Activated CD8-positive, alpha-beta T cell treated with anti-CD3 and anti-CD28 coated beads, Interleukin-2, amount 10 ng/mL, durations not matched to agents 7 days and 5 days (primary cell): Measurements from ENCODE around the gene FRYL. TPM values are rescaled to one million over a fixed set of nuclear protein-coding genes. Genes with fewer than 3 reads are reported as not detected.
"Not testable (repeated sequence)": the region's sequence is repeated elsewhere in the genome, so short reads cannot be mapped to it uniquely, and the experiment has no call there.

Experiments used
- ATAC-seq: fragments of 150-1000 bp; cut with Tn5 transposase; one replicate; pipeline ENCODE4 v1.10.0; 2021; ENCODE audit warnings: moderate library complexity
- CTCF ChIA-PET: fragments of 350-600 bp; sonication (Branson Sonifier 250); formaldehyde crosslinking; loops from one replicate; lab custom pipeline; 2021; ENCODE audit warnings: antibody characterized with exemption; lab: Charles Lee
- POLR2A ChIA-PET: fragments of 350-600 bp; sonication (Branson Sonifier 250); formaldehyde crosslinking; loops from one replicate; lab custom pipeline; 2021; ENCODE audit warnings: antibody characterized with exemption; lab: Charles Lee
- DNase-seq: peaks from one replicate; pipeline ENCODE4 v3.0.0-alpha.2; 2020
- H3K27ac Mint-ChIP-seq: one replicate; pipeline ENCODE4 v1.8.0; 2021; ENCODE audit warnings: mild to moderate bottlenecking, mixed read lengths
- H3K27me3 Mint-ChIP-seq: one replicate; pipeline ENCODE4 v1.8.0; 2021; ENCODE audit warnings: low read depth, mixed read lengths
- H3K36me3 Mint-ChIP-seq: one replicate; pipeline ENCODE4 v1.8.0; 2021; ENCODE audit warnings: low read depth, mixed read lengths
- H3K4me1 Mint-ChIP-seq: one replicate; pipeline ENCODE4 v1.8.0; 2021; ENCODE audit warnings: low read depth, mixed read lengths
- H3K4me3 Mint-ChIP-seq: one replicate; pipeline ENCODE4 v1.8.0; 2021; ENCODE audit warnings: mild to moderate bottlenecking, mixed read lengths
- H3K9me3 Mint-ChIP-seq: one replicate; pipeline ENCODE4 v1.8.0; 2022; ENCODE audit warnings: mixed read lengths; ENCODE audit not compliant: insufficient read depth
- total RNA-seq, 2 experiments: library from RNA; stranded (reverse); gene quantifications; one replicate each; pipeline ENCODE4 v1.2.3, GENCODE V29; 2021

The FRYL gene
- total RNA-seq, 2 experiments from 2014 or later, result 98.5 to 107 TPM

DNA sequence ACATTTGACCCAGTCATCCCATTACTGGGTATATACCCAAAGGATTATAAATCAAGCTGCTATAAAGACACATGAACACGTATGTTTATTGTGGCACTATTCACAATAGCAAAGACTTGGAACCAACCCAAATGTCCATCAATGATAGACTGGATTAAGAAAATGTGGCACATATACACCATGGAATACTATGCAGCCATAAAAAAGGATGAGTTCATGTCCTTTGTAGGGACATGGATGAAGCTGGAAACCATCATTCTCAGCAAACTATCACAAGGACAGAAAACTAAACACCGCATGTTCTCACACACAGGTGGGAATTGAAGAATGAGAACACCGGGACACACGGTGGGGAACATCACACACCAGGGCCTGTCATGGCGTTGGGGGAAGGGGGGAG is 21.4 kb downstream of the FRYL start:
- DNase-seq, H3K27ac Mint-ChIP-seq, ATAC-seq, CTCF ChIA-PET, POLR2A ChIA-PET, H3K27me3 Mint-ChIP-seq, H3K4me3 Mint-ChIP-seq: not testable (repeated sequence)
- Mint-ChIP-seq H3K4me1 (peaks cover 10% of the 10 kb centered on the region), H3K36me3 (peaks cover 40% of the 10 kb centered on the region), H3K9me3 (peaks cover 15% of the 10 kb centered on the region)

GRCh38 chr4:48756689-48757220 is 23.3 kb downstream of the FRYL start:
- Mint-ChIP-seq H3K27me3 (no peaks in the 10 kb centered on the region), H3K4me1 (peaks cover 15% of the 10 kb centered on the region), H3K4me3 (no peak overlapping the region), H3K36me3 (peaks cover 36% of the 10 kb centered on the region), H3K27ac (no peak overlapping the region), H3K9me3 (peaks cover 15% of the 10 kb centered on the region)
- ChIA-PET CTCF (no interaction called here), POLR2A (no interaction called here)
- DNase-seq (no peak), ATAC-seq (no peak)

DNA sequence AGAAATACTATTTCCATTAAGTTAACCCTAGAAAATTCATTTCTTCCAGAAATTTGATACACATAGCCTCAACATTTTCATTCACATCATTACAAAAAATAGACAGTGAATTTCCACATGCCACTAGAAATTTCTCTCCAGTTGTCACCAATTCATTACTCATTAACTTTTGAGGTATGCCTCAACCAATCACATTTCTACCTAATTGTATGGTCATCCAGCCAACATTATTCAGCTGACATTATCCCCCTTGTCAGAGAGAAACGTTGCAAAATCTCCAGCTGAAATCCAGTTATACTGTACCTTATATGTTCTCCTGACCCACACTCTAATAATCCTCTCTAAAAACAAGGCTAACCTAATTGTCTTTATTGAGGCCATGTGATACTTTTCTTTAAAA is 24.8 kb downstream of the FRYL start:
- ChIA-PET POLR2A (no interaction called here), CTCF (no interaction called here)
- Mint-ChIP-seq H3K36me3 (peaks cover 32% of the 10 kb centered on the region), H3K4me3 (no peak overlapping the region), H3K9me3 (peaks cover 15% of the 10 kb centered on the region), H3K27me3 (no peaks in the 10 kb centered on the region), H3K4me1 (peaks cover 24% of the 10 kb centered on the region), H3K27ac (no peak overlapping the region)
- DNase-seq (no peak), ATAC-seq (no peak)

DNA sequence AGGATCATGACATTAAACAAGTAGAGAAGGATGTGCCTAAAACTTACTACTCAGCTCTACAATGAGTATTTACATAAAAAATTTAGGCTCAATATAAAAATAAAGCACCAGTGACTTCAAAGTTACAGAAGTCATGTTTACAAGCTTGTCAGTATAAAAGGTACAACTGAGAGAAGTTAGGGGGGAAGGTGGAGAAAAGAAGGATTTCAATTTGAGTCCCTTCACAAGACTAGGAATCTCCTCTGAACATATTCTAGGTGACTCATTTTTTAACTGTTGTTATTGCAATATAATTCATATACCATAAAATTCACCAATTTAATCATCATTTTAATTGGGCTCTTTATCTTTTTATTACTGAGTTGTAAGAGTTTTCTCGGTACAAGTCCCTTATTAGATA is 26.9 kb downstream of the FRYL start:
- POLR2A ChIA-PET, result no interaction called here
- Mint-ChIP-seq H3K4me3 (no peak overlapping the region), H3K27me3 (no peaks in the 10 kb centered on the region), H3K27ac (no peak overlapping the region), H3K9me3 (peaks cover 15% of the 10 kb centered on the region), H3K36me3 (peaks cover 27% of the 10 kb centered on the region), H3K4me1 (peaks cover 29% of the 10 kb centered on the region)
- no peak for DNase-seq
- CTCF ChIA-PET, result no interaction called here
- ATAC-seq, result no peak

DNA sequence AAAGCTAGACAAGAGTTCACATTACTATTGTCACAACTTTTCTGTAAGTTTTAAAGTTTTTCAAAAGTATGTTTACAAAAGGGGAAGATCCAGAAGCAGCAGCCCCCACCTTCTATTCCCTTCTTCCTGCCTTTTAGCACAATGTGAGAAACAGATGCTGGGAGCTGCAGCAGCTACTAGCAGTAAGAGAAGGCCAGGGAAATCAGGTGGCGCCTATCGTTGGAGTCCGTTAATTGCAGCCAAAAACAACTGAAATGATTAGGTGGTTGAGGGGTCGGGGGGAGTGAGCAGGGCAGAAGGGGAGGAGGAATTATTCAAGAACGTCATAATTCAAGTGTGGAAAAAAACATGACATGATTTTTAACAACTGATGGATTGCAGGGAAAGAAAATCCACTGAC is 27.4 kb downstream of the FRYL start:
- no peak overlapping the region for H3K4me3 Mint-ChIP-seq
- peaks cover 30% of the 10 kb centered on the region for H3K4me1 Mint-ChIP-seq
- ChIA-PET CTCF (no interaction called here), POLR2A (no interaction called here)
- H3K27ac Mint-ChIP-seq, result no peak overlapping the region
- H3K27me3 Mint-ChIP-seq, result no peaks in the 10 kb centered on the region
- H3K9me3 Mint-ChIP-seq, result peaks cover 15% of the 10 kb centered on the region
- DNase-seq, result no peak
- H3K36me3 Mint-ChIP-seq, result peaks cover 24% of the 10 kb centered on the region
- no peak for ATAC-seq

- ChIA-PET POLR2A (no interaction called here), CTCF (no interaction called here)
- H3K36me3 Mint-ChIP-seq, result peaks cover 20% of the 10 kb centered on the region
- ATAC-seq (no peak), DNase-seq (no peak)
- peaks cover 15% of the 10 kb centered on the region for H3K9me3 Mint-ChIP-seq
- H3K27me3 Mint-ChIP-seq, result no peaks in the 10 kb centered on the region
- peaks cover 33% of the 10 kb centered on the region for H3K4me1 Mint-ChIP-seq
- H3K4me3 Mint-ChIP-seq, result no peak overlapping the region
- H3K27ac Mint-ChIP-seq, result no peak overlapping the region
Measured at GRCh38 chr4:48752246-48752645, 27.8 kb downstream of the FRYL start.

- no peak for ATAC-seq
- Mint-ChIP-seq H3K4me3 (no peak overlapping the region), H3K27ac (no peak overlapping the region), H3K9me3 (no peaks in the 10 kb centered on the region), H3K27me3 (no peaks in the 10 kb centered on the region), H3K4me1 (peaks cover 49% of the 10 kb centered on the region), H3K36me3 (peaks cover 18% of the 10 kb centered on the region)
- ChIA-PET CTCF (no interaction called here), POLR2A (no interaction called here)
- DNase-seq, result no peak
Measured at GRCh38 chr4:48748949-48749596, 31.0 kb downstream of the FRYL start.

GRCh38 chr4:48746608-48747362 is 33.3 kb downstream of the FRYL start:
- H3K27ac Mint-ChIP-seq, result peak overlapping the region; percentile 51
- DNase-seq (no peak), ATAC-seq (peak; percentile 70)
- peaks cover 58% of the 10 kb centered on the region for H3K4me1 Mint-ChIP-seq
- POLR2A ChIA-PET, result interaction anchor here (0.6 kb wide), 1 partner anchor 629 kb away, joined by 3 read pairs; no protein-coding TSS in a partner anchor
- CTCF ChIA-PET, result no interaction called here
- H3K36me3 Mint-ChIP-seq, result peaks cover 33% of the 10 kb centered on the region
- no peaks in the 10 kb centered on the region for H3K27me3 Mint-ChIP-seq
- peaks cover 6% of the 10 kb centered on the region for H3K9me3 Mint-ChIP-seq
- no peak overlapping the region for H3K4me3 Mint-ChIP-seq

DNA sequence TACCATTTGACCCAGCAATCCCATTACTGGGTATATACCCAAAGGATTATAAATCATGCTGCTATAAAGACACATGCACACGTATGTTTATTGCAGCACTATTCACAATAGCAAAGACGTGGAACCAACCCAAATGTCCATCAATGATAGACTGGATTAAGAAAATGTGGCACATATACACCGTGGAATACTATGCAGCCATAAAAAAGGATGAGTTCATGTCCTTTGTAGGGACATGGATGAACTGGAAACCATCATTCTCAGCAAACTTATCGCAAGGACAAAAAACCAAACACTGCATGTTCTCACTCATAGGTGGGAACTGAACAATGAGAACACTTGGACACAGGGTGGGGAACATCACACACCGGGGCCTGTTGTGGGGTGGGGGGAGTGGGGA is 34.9 kb downstream of the FRYL start:
- H3K4me1 Mint-ChIP-seq, result peaks cover 58% of the 10 kb centered on the region
- CTCF ChIA-PET, H3K27ac Mint-ChIP-seq, H3K4me3 Mint-ChIP-seq, DNase-seq, H3K27me3 Mint-ChIP-seq, ATAC-seq, H3K9me3 Mint-ChIP-seq, POLR2A ChIA-PET: not testable (repeated sequence)
- H3K36me3 Mint-ChIP-seq, result peaks cover 32% of the 10 kb centered on the region

GRCh38 chr4:48742412-48742811 is 37.7 kb downstream of the FRYL start:
- H3K27ac Mint-ChIP-seq, result no peak overlapping the region
- H3K4me3 Mint-ChIP-seq, result no peak overlapping the region
- no peaks in the 10 kb centered on the region for H3K27me3 Mint-ChIP-seq
- peaks cover 6% of the 10 kb centered on the region for H3K9me3 Mint-ChIP-seq
- ChIA-PET CTCF (no interaction called here), POLR2A (no interaction called here)
- peaks cover 37% of the 10 kb centered on the region for H3K36me3 Mint-ChIP-seq
- DNase-seq, result no peak
- no peak for ATAC-seq
- H3K4me1 Mint-ChIP-seq, result peaks cover 63% of the 10 kb centered on the region

DNA sequence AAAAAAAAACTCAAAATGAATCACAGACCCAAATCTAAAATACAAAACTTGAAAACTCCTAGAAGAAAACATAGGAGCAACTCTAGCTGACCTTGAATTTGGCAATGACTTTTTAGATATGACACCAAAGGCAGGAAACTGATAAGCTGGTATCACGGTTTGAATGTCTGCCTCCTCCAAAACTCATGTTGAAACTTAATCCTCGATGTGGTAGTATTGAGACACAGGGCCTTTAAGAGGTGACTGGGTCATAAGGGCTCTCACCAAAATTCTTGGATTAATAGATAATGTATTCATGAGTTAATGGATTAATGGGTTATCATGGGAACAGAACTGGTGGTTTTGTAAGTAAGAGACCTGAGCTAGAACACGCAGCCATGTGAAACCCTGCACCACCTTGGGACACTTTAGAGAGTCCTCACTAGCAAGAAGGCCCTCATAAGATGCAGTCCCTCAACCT is 40.5 kb downstream of the FRYL start:
- CTCF ChIA-PET, result no interaction called here
- POLR2A ChIA-PET, result no interaction called here
- Mint-ChIP-seq H3K4me1 (peaks cover 55% of the 10 kb centered on the region), H3K36me3 (peaks cover 31% of the 10 kb centered on the region), H3K4me3 (no peak overlapping the region), H3K27ac (no peak overlapping the region), H3K27me3 (no peaks in the 10 kb centered on the region), H3K9me3 (peaks cover 11% of the 10 kb centered on the region)
- no peak for DNase-seq
- ATAC-seq, result peak; percentile 23

DNA sequence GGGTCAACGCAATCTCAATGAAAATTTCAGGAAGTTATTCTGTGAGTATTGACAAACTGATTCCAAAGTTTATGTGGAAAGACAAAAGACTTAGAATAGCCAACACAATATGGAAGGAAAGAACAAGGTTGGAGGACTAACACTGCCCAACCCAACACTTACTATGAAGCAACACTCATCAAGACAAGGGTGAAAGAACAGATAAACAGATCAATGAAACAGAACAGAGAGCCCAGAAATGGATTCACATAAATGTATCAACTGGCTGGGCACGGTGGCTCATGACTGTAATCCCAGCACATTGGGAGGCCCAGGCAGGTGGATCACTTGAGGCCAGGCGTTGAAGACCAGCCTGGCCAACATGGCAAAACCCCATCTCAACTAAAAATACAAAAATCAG is 41.2 kb downstream of the FRYL start:
- H3K4me3 Mint-ChIP-seq, result no peak overlapping the region
- ChIA-PET POLR2A (no interaction called here), CTCF (no interaction called here)
- no peak for ATAC-seq
- peaks cover 53% of the 10 kb centered on the region for H3K4me1 Mint-ChIP-seq
- no peak for DNase-seq
- H3K27me3 Mint-ChIP-seq, result no peaks in the 10 kb centered on the region
- peaks cover 9% of the 10 kb centered on the region for H3K9me3 Mint-ChIP-seq
- peaks cover 34% of the 10 kb centered on the region for H3K36me3 Mint-ChIP-seq
- H3K27ac Mint-ChIP-seq, result no peak overlapping the region
